Activated CD8-positive, alpha-beta T cell treated with anti-CD3 and anti-CD28 coated beads, Interleukin-2, amount 10 ng/mL, durations not matched to agents 7 days and 5 days (primary cell): ENCODE measurements around the gene FLII. TPM values are rescaled to one million over a fixed set of nuclear protein-coding genes. Genes with fewer than 3 reads are reported as not detected.
"Not testable (repeated sequence)": the region's sequence is repeated elsewhere in the genome, so short reads cannot be mapped to it uniquely, and the experiment has no call there.

ENCODE experiments used
- ATAC-seq: fragments of 150-1000 bp; cut with Tn5 transposase; one replicate; pipeline ENCODE4 v1.10.0; 2021; ENCODE audit warnings: moderate library complexity
- CTCF ChIA-PET: fragments of 350-600 bp; sonication (Branson Sonifier 250); formaldehyde crosslinking; loops from one replicate; lab custom pipeline; 2021; ENCODE audit warnings: antibody characterized with exemption; lab: Charles Lee
- POLR2A ChIA-PET: fragments of 350-600 bp; sonication (Branson Sonifier 250); formaldehyde crosslinking; loops from one replicate; lab custom pipeline; 2021; ENCODE audit warnings: antibody characterized with exemption; lab: Charles Lee
- DNase-seq: peaks from one replicate; pipeline ENCODE4 v3.0.0-alpha.2; 2020
- H3K27ac Mint-ChIP-seq: one replicate; pipeline ENCODE4 v1.8.0; 2021; ENCODE audit warnings: mild to moderate bottlenecking, mixed read lengths
- H3K27me3 Mint-ChIP-seq: one replicate; pipeline ENCODE4 v1.8.0; 2021; ENCODE audit warnings: low read depth, mixed read lengths
- H3K36me3 Mint-ChIP-seq: one replicate; pipeline ENCODE4 v1.8.0; 2021; ENCODE audit warnings: low read depth, mixed read lengths
- H3K4me1 Mint-ChIP-seq: one replicate; pipeline ENCODE4 v1.8.0; 2021; ENCODE audit warnings: low read depth, mixed read lengths
- H3K4me3 Mint-ChIP-seq: one replicate; pipeline ENCODE4 v1.8.0; 2021; ENCODE audit warnings: mild to moderate bottlenecking, mixed read lengths
- H3K9me3 Mint-ChIP-seq: one replicate; pipeline ENCODE4 v1.8.0; 2022; ENCODE audit warnings: mixed read lengths; ENCODE audit not compliant: insufficient read depth
- total RNA-seq, 2 experiments: library from RNA; stranded (reverse); gene quantifications; one replicate each; pipeline ENCODE4 v1.2.3, GENCODE V29; 2021

The FLII gene
- total RNA-seq, result 100 to 1,000 TPM; 338 to 364 TPM

DNA sequence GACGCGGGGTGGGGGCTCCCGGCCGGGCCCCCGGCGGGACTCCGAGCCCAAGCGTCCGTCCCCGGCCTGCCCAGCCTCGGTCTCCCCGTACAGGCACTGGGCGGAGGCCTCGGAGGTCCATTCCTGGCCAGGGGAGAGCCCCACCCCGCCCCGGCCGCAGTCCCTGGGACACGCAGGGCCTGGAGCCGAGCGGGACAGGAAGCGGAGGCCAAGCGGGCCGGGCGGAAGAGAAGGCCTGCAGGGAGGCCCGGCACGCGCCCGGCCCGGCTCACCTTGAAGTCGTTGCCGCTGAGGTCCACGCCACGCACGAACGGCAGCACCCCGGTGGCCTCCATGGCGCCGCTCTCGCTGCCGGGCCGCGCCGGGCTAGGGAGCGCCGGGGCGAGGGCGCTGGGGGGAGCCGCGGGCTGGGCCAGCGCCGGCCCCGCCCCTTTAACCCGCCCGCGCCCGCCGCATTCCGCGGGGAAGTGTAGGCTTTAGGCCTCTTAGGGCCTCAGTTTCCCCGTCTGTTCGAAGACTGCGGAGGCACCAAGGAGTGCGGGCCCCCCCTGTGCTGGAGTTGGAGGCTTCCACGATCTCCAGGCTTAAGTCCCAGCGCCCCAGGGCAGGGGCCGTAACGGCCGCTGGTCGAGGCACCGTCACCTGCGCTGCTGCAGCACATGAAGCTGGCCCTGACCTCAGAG is at the start of gene FLII:
Gene FLII (minus strand): TSS at position 383 of the 683 bp plus-strand sequence. CDS start 48 bp downstream, at position 335.
- H3K4me3 Mint-ChIP-seq, result peak within 1 kb of the TSS; percentile 99
- no peaks in the 10 kb centered on the region for H3K27me3 Mint-ChIP-seq
- ChIA-PET CTCF (interaction anchor here (1.8 kb wide), 1 partner anchor 9 kb away, joined by 6 read pairs; no protein-coding TSS in a partner anchor), POLR2A (no interaction called here)
- ATAC-seq (peak; percentile 44), DNase-seq (peak; percentile 54)
- peaks cover 40% of the 10 kb centered on the region for H3K4me1 Mint-ChIP-seq
- H3K27ac Mint-ChIP-seq, result peak within 1 kb of the TSS; percentile 93
- peaks cover 28% of the 10 kb centered on the region for H3K36me3 Mint-ChIP-seq
- no peaks in the 10 kb centered on the region for H3K9me3 Mint-ChIP-seq

DNA sequence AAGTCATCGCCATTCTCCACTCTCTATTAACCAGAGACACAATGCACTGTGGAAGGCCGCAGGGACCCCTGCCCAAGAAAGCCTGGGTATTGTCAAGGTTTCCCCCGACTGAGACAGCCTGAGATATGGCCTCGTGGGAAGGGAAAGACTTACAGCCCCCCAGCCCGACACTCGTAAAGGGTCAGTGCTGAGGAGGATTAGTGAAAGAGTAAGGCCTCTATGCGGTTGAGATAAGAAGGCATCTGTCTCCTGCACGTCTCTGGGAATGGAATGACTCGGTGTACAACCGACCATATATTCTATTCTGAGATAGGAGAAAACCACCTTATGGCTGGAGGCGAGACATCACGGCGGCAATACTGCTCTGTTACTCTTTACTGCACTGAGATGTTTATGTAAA is 44.7 kb upstream of the FLII start:
- H3K9me3 Mint-ChIP-seq, POLR2A ChIA-PET, H3K27ac Mint-ChIP-seq, H3K27me3 Mint-ChIP-seq, DNase-seq, H3K4me3 Mint-ChIP-seq, CTCF ChIA-PET, ATAC-seq, H3K4me1 Mint-ChIP-seq: not testable (repeated sequence)
- H3K36me3 Mint-ChIP-seq, result peaks cover 52% of the 10 kb centered on the region

DNA sequence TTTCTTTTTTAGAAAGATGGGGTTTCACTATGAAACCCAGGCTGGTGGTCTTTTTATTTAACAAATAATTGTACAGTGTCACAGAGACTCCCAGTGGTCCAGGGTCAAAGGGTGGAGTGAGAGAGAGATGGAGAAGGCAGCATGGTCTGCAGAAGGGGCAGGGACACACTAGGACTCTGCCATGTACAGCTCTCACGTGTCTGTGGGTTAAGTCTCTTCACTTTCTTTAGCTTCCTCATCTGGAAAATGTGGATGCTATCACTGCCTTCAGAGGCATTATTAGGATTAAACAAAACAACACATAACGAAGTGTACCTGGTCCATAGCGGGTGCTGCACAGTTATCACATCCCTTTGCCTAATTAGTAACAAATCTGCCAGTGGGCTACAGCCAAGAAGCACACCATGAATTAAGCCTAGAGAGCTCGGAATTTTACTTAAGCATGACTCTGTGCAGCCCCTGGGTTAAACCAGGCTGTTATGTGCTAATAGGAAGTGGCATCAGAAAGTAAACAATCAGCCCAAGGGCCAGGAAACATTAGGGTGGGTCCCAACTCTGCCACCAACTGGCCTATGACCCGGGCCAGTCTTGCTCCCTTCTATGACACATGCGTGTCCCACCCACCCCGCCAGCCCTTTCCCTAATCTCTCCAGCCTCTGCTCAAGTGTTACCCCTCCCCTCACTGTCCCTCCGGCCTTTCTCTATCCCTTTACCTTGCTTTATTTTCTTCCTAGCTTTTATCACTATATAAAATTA is 42.4 kb upstream of the FLII start:
- DNase-seq (no peak), ATAC-seq (no peak)
- peaks cover 50% of the 10 kb centered on the region for H3K36me3 Mint-ChIP-seq
- CTCF ChIA-PET, result no interaction called here
- no peak overlapping the region for H3K27ac Mint-ChIP-seq
- no peak overlapping the region for H3K4me3 Mint-ChIP-seq
- H3K4me1 Mint-ChIP-seq, result no peaks in the 10 kb centered on the region
- POLR2A ChIA-PET, result interaction anchor here (1.0 kb wide), 1 partner anchor 11 kb away, joined by 3 read pairs; no protein-coding TSS in a partner anchor
- no peaks in the 10 kb centered on the region for H3K27me3 Mint-ChIP-seq
- H3K9me3 Mint-ChIP-seq, result no peaks in the 10 kb centered on the region

DNA sequence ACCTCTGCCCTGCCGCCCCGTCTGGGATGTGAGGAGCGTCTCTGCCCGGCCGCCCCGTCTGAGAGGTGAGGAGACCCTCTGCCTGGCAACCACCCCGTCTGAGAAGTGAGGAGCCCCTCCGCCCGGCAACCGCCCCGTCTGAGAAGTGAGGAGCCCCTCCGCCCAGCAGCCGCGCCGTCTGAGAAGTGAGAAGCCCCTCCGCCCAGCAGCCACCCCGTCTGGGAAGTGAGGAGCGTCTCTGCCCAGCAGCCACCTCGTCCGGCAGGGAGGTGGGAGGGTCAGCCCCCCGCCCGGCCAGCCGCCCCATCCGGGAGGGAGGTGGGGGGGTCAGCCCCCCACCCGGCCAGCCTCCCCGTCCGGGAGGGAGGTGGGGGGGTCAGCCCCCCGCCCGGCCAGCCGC is 39.5 kb upstream of the FLII start:
- H3K36me3 Mint-ChIP-seq, result peaks cover 43% of the 10 kb centered on the region
- H3K4me1 Mint-ChIP-seq, CTCF ChIA-PET, H3K27ac Mint-ChIP-seq, H3K9me3 Mint-ChIP-seq, H3K4me3 Mint-ChIP-seq, ATAC-seq, POLR2A ChIA-PET, H3K27me3 Mint-ChIP-seq, DNase-seq: not testable (repeated sequence)

DNA sequence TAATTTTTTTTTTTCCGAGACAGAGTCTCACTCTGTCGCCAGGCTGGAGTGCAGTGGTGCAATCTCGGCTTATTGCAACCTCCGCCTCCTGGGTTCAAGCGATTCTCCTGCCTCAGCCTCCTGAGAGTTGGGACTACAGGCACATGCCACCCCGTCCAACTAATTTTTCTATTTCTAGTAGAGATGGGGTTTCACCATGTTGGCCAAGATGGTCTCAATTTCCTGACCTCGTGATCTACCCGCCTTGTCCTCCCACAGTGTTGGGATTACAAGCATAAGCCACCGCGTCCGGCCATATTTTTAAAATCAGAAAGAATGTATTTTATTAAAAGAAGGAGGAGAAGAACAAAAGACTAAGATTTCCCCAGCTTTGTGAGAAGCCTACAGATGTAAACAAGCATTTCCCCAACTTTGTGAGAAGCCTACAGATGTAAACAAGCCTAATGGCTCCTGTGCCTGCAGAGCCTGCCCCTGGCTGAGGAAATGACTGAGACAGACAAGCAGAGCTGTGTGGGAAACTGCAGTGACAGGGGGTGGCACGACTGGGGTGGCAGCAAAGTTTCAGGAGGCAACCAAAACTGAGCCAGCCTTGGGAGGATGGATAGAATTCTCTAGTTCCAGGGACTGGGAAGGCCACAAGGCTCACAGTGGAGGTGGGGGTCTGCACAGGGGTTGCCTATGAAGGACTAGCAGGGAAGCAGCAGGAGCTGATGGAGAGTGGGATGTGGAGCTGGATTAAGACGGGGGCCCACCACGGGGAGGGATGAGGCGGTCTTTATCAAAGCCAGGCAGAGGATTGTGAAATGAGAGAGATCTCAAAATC is 33.4 kb upstream of the FLII start:
- H3K4me3 Mint-ChIP-seq, result no peak overlapping the region
- peak overlapping the region; percentile 30 for H3K27ac Mint-ChIP-seq
- H3K27me3 Mint-ChIP-seq, result no peaks in the 10 kb centered on the region
- no peaks in the 10 kb centered on the region for H3K9me3 Mint-ChIP-seq
- no peak for ATAC-seq
- H3K36me3 Mint-ChIP-seq, result peaks cover 55% of the 10 kb centered on the region
- H3K4me1 Mint-ChIP-seq, result no peaks in the 10 kb centered on the region
- no peak for DNase-seq
- CTCF ChIA-PET, result no interaction called here
- POLR2A ChIA-PET, result no interaction called here

DNA sequence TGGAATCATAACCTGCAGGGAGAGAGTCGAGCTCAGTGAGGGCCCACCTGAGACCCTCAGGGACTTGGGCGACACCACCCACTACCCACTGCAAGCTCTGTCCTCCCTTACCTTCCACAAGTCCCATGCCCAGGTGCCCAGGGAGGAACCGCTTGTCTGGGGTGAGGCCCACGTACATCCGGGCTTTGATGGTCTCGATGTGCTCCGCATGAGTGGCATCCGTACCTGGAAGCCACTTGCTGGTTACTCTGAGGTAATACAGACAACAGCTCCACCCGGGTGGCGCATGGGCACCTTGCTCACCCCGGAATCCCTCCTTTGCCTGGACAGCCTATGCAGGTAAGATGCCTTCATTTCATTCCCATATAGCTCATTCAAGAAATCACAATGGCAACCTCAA is 26.8 kb upstream of the FLII start:
- ChIA-PET POLR2A (no interaction called here), CTCF (interaction anchor here (0.9 kb wide), 1 partner anchor 9 kb away, joined by 3 read pairs; no protein-coding TSS in a partner anchor)
- Mint-ChIP-seq H3K36me3 (peaks cover 62% of the 10 kb centered on the region), H3K4me1 (no peaks in the 10 kb centered on the region), H3K9me3 (no peaks in the 10 kb centered on the region), H3K27me3 (no peaks in the 10 kb centered on the region), H3K4me3 (no peak overlapping the region), H3K27ac (no peak overlapping the region)
- ATAC-seq (no peak), DNase-seq (no peak)

DNA sequence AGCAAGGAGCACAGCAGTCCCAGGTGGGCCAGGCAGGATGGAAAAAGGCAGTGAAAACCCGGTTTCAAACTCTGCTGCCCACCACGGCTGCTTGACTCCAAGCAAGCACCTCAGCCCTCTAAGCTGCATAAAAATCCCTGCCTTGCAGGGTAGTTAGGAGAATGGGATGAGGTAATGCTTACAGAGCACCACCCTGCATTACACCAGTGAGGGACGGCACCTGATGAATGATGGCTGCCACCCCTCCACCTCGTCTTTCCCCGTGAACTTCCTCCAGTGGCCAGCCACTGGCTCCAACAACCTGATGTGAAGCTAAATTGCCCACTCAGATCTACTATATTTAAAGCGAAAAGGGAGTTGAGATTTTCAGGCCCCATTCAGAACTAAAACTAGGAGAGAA is 23.2 kb upstream of the FLII start:
- ATAC-seq, result no peak
- Mint-ChIP-seq H3K9me3 (no peaks in the 10 kb centered on the region), H3K36me3 (peaks cover 54% of the 10 kb centered on the region), H3K27me3 (no peaks in the 10 kb centered on the region), H3K27ac (no peak overlapping the region), H3K4me3 (no peak overlapping the region), H3K4me1 (no peaks in the 10 kb centered on the region)
- ChIA-PET POLR2A (no interaction called here), CTCF (no interaction called here)
- no peak for DNase-seq

DNA sequence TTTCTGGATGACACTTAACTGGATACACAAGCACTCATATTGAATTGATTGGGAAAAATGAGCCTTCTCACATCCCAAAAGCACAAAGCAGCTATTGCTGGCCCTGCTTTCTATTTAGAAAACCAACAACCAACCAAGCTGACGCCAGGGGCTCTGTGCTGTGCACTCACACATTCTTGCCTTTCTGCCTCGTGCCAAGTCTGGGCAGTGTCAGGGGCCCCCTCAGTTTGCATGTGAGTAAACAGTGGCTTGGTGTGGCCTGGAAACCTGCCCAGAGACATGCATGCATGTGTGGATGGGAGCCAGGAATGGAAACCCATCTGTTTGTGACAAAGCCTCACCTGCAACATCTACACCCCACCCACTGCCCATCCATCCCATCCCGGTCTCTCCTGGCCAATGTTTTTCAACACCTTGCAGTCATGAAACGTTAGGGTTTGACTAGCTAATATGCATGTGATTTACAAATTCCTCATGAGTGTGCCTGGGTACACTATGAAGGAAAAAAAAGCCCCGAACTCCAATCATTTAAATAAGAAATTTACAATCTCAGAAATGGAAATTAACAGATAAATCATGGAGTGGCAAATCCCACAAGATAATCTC is 22.3 kb upstream of the FLII start:
- H3K36me3 Mint-ChIP-seq, result peaks cover 58% of the 10 kb centered on the region
- ATAC-seq (no peak), DNase-seq (no peak)
- ChIA-PET CTCF (no interaction called here), POLR2A (no interaction called here)
- H3K27ac Mint-ChIP-seq, result no peak overlapping the region
- no peaks in the 10 kb centered on the region for H3K9me3 Mint-ChIP-seq
- H3K27me3 Mint-ChIP-seq, result no peaks in the 10 kb centered on the region
- no peaks in the 10 kb centered on the region for H3K4me1 Mint-ChIP-seq
- H3K4me3 Mint-ChIP-seq, result no peak overlapping the region

DNA sequence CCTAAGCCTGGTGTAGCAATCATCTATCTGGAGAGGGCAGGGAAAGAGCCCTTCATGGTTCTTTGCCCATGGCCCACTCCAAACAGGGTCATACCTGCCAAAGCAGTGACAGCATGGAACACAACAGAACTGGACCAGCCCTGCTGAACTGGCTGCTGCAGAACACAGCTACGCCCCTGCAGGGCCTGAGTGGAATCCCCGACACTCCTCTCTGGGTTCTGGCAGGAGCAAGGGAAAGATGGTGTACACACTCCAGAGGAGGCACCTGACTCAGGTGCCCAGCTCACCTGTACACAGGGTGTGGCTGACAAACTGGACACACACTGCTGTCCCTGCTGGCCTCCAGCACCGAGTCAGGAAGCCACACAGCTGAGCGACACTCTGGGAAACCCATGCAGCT is 21.7 kb upstream of the FLII start:
- ATAC-seq, result no peak
- no peak overlapping the region for H3K27ac Mint-ChIP-seq
- H3K4me1 Mint-ChIP-seq, result no peaks in the 10 kb centered on the region
- CTCF ChIA-PET, result no interaction called here
- H3K36me3 Mint-ChIP-seq, result peaks cover 55% of the 10 kb centered on the region
- H3K27me3 Mint-ChIP-seq, result no peaks in the 10 kb centered on the region
- POLR2A ChIA-PET, result no interaction called here
- no peak overlapping the region for H3K4me3 Mint-ChIP-seq
- H3K9me3 Mint-ChIP-seq, result no peaks in the 10 kb centered on the region
- no peak for DNase-seq

DNA sequence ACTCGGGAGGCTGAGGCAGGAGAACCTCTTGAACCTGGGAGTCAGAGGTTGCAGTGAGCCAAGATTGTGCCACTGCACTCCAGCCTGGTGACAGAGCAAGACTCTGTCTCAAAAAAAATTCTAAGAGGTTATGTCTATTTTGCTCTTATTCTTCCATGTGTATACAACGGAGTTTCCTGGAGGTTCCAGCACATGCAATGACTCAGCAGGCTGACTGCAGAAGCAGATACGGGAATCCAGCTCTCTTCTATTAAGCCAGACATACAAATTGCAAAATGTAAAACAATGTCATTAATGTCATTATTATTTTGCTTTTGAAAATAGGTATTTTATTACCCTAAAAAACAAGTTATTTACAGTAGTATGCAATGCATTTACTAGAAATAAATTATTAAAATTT is 20.3 kb upstream of the FLII start:
- Mint-ChIP-seq H3K9me3 (no peaks in the 10 kb centered on the region), H3K27me3 (no peaks in the 10 kb centered on the region), H3K36me3 (peaks cover 48% of the 10 kb centered on the region), H3K4me1 (no peaks in the 10 kb centered on the region), H3K27ac (no peak overlapping the region), H3K4me3 (no peak overlapping the region)
- DNase-seq, result no peak
- ChIA-PET POLR2A (no interaction called here), CTCF (no interaction called here)
- ATAC-seq, result no peak

DNA sequence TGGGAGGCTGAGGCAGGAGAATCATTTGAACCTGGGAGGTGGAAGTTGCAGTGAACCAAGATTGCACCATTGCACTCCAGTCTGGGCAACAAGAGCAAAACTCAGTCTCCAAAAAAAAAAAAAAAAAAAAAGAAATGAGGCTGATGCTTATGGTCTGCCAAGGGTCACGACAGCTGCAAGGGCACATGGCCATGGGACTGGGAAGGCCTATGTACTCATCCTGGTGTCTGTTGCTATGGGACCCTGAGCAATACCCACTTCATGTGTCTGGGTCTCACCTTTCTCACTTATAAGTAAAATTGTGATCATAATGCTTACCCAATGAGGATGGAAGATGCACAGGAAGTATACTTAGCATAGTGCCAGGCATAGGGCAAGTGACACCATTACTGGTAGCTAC is 18.5 kb upstream of the FLII start:
- POLR2A ChIA-PET, result interaction anchor here (0.8 kb wide), 1 partner anchor 13 kb away, joined by 3 read pairs; no protein-coding TSS in a partner anchor
- no peaks in the 10 kb centered on the region for H3K27me3 Mint-ChIP-seq
- no peak overlapping the region for H3K4me3 Mint-ChIP-seq
- CTCF ChIA-PET, result interaction anchor here (1.1 to 1.4 kb wide), 2 partner anchors 8 to 28 kb away, joined by 3 to 5 read pairs; no protein-coding TSS in a partner anchor
- no peaks in the 10 kb centered on the region for H3K4me1 Mint-ChIP-seq
- DNase-seq, result no peak
- H3K27ac Mint-ChIP-seq, result no peak overlapping the region
- ATAC-seq, result no peak
- H3K9me3 Mint-ChIP-seq, result no peaks in the 10 kb centered on the region
- H3K36me3 Mint-ChIP-seq, result peaks cover 41% of the 10 kb centered on the region
